ENCODE data around the gene SUPT16H.
"Not testable (repeated sequence)": the region's sequence is repeated elsewhere in the genome, so short reads cannot be mapped to it uniquely, and the experiment has no call there.

SUPT16H gene

GRCh38 chr14:21356511-21356910 is 27.3 kb downstream of the SUPT16H start:
- DNase-seq: no peak

DNA sequence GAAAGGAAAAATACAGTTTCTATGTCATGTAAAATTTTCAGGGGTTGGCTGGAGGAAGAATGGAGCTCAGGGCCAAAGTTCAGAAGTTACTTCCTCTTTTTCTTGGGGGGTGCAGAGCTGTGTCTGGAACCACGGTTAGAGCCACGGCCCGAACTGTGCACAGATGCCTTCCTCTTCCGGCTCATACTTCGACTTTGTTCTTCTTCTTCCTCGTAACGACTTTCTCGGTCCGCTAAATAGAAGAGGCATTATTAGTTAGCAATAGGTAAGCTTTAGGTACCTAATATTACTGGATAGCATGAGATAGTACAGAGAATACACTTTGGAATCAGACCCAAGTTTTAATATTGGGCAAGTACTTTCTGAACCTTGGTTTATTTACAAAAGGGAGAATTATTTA is 31.2 kb downstream of the SUPT16H start:
- DNase-seq: peak; percentile 62

- no peak for DNase-seq
Measured at GRCh38 chr14:21350539-21350938, 33.3 kb downstream of the SUPT16H start.

GRCh38 chr14:21347201-21347600 is 36.6 kb downstream of the SUPT16H start:
- no peak for DNase-seq

DNA sequence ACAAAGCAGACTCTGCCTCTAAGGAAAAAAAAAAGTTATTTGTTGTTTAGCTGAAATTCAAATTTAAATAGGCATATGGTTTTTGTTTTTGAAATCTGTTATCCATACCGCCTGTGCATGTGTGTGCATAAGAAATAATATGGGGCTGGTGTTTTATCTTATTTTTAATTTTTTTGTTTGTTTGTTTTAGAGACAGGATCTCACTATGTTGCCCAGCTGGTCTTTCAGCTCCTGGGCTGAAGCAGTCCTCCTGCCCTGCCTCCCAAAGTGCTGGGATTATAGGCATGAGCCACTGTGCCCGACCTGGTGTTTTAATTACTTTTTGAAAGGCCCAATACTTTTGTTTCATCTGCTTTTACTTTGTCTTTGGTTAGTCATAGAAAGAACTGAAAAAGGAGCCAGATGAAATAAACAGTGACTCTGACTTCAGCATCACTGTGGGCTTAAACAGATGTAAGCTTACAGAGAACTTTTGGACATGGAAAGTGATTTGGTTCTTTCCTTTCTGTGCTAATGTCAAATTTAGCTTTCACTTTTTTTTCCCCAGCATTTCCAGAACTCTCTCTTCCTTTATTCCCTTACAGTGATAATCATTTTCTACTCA is 37.2 kb downstream of the SUPT16H start:
- DNase-seq: peak; percentile 17

- peak; percentile 46 for DNase-seq
Measured at GRCh38 chr14:21343035-21343794, 40.6 kb downstream of the SUPT16H start.

DNA sequence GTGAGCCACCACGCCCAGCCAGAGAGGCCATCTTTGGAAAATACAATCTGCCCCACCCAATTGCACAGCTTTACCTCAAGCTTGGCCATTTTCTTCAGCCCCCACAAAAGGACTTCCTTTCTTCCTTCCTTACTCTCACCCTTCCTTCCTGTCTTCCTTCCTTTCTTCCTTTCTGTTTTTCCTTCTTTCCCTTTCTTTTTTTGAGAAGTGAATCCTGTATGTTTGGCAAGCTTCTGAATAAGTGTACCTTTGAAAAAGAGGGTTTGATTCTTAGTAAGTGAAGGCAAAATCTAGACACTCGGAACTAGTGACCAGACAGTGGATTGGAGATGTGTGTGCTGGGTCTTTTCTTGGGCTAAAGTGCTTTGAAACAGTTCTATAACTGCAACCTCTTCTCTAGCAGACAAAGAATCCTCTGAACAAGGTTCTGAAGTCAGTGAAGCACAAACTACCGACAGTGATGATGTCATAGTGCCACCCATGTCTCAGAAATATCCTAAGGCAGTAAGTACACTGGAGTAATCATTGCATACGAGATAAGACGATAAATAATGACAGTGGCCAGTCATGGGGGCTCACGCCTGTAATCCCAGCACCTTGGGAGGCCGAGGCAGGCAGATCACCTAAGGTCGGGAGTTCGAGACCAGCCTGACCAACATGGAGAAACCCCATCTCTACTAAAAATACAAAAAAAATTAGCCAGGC is 49.5 kb downstream of the SUPT16H start:
- no peak for DNase-seq

DNA sequence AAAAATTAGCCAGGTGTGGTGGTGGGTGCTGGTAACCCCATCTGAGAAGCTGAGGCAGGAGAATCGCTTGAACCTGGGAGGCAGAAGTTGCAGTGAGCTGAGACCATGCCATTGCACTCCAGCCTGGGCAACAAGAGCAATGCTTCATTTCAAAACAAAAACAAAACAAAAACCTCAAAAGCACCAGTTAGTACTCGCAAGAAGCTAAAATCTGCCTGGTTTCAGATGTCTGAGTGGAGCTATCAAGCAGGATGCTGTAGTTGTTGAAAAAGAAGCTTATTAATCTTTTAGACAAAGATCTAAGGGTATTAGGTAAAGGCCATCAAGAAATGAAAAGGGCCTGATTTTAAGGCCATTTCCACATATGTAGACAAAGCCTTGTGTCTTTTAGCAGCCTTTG is 50.9 kb downstream of the SUPT16H start:
- no peak for DNase-seq

DNA sequence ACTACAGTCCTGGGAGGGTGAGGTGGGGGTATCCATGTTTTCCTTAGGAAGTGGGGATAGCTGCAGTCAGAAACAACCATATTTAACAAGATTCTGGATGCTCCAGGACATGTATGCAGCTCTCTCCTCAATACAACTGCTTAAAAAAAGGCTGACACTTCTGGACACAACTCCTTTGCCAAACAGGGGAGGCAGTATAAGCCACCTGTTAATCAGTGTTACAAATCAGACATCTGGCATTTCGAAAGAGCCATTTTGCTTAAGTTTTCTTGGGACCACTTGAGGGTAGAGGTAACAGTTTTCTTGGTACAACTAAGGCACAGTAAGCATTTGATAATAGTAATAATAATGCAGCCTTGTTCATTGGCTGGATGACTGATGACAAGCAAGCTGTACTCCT is 56.8 kb downstream of the SUPT16H start:
- no peak for DNase-seq

DNA sequence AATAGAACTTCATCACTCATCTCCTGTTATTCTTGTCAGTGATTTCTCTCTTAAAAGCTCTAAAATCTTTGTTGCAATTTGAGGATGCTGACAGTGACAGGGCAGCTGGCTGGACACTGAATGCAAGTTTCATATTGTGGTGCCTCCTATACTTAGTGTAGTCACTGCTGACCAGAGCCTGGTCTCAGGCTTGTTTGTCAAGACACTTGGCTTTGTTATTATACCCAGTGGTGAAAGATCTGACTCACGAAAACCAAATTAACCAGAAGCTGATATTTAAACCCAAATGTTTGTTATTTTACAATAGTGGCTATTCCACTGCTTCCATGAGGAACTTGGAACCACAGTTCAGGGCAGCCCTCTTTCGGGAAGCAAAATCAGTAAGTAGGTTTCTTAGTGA is 61.1 kb downstream of the SUPT16H start:
- peak; percentile 44 for DNase-seq

GRCh38 chr14:21320913-21321312 is 62.9 kb downstream of the SUPT16H start:
- DNase-seq: no peak

DNA sequence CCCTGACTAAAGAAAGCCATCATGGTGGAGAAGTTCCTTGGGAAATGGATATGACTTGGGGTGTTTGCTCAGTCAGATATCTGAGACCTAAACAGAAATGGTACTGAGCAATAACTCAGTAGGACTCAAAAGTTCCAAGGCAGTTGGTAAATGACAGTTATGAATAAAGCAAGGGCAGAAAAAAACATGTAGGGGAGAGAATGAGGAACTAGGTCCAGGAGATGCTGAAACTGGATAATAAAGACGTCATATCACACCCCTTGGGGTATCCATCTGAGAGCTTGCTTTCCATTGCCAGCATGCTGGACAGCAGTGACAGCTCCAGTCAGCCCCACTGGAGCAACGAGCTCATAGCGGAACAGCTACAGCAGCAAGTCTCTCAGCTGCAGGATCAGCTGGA is 66.4 kb downstream of the SUPT16H start:
- DNase-seq: peak; percentile 82

DNA sequence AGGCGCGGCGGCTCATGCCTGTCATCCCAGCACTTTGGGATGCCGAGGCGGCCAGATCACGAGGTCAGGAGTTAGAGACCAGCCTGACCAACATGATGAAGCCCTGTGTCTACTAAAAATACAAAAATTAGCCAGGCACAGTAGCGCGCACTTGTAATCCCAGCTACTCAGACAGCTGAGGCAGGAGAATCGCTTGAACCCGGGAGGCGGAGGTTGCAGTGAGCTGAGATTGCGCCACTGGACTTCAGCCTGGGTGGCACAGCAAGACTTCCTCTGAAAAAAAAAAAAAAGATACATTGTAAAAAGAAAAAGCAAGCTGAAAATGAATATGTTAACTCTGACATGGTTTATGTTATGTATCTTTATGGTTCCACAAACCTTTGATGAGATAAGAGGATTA is 70.3 kb downstream of the SUPT16H start:
- no peak for DNase-seq

DNA sequence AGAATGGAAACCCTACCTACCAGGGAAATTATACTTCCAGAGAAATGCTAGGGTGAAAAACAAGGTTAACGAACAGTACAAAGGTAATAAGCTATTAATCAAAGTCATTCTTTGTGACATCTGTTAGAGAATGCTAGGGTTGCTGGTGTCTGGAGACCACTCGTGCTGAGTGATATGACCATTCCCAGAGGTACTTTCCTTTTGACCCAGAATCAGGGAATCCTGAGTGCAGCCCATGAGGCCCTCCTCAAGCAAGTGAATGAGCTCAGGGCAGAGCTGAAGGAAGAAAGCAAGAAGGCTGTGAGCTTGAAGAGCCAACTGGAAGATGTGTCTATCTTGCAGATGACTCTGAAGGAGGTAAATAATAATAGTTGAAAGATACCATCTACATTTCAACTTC is 72.2 kb downstream of the SUPT16H start:
- DNase-seq: no peak

GRCh38 chr14:21309956-21310355 is 73.9 kb downstream of the SUPT16H start:
- DNase-seq: no peak

DNA sequence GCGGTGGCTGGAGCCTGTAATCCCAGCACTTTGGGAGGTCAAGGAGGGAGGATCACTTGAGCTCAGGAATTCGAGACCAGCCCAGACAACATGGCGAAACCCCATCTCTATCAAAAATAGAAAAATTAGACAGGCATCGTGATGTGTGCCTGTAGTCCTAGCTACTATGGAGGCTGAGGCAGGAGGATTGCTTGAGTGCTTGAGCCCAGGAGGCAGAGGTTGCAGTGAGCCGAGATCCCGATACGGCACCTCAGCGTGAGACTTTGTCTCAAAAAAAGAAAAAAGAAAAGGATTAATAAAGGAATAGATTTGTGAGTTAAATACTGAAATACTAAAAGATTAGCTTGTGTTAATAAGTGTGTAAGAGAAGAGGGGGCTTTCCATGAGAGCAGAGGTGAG is 74.6 kb downstream of the SUPT16H start:
- DNase-seq: no peak

GRCh38 chr14:21308479-21309237 is 75.2 kb downstream of the SUPT16H start:
- peak; percentile 71 for DNase-seq

DNA sequence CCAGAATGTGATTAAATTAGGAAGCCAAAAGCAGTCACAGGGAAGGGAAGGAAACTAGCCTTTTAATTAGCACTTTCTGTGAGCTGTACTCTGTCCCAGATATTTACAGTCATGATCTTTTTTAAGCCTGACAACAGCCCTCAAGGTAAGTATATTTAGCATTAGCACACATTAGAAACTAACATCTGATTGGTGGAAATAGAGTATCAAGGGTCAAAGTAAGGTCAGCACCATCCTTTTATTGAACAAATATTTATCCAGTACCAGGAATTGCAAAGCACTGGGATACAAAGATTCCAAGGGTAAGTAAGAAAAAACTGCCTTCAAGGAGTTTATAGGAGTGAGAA is 75.7 kb downstream of the SUPT16H start:
- no peak for DNase-seq

- no peak for DNase-seq
Measured at GRCh38 chr14:21307637-21308036, 76.2 kb downstream of the SUPT16H start.

DNA sequence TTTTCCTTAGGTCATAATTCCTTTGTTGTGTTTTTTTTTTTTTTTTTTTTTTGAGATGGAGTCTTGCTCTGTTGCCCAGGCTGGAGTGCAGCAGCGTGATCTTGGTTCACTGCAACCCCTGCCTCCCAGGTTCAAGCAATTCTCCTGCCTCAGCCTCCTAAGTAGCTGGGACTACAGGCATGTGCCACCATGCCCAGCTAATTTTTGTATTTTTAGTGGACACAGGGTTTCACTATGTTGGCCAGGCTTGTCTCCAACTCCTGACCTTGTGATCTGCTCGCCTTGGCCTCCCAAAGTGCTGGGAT is 81.0 kb downstream of the SUPT16H start:
- not testable (repeated sequence) for DNase-seq

GRCh38 chr14:21302013-21302835 is 81.6 kb downstream of the SUPT16H start:
- DNase-seq: no peak

Data from suppressor macrophage treated with lipopolysaccharide for 4 hours (primary cell).